Testis (tissue), 3 donors: ENCODE results near the gene NAV3. TPM values are rescaled to one million over a fixed set of nuclear protein-coding genes. Genes with fewer than 3 reads are reported as not detected.
A peak's percentile ranks its signal among the peaks of the same experiment; 100 is the strongest.

Experiments used
- DNase-seq: peaks from one replicate; pipeline ENCODE4 v3.0.0-alpha.2; 2019
- H3K27ac ChIP-seq, 2 donors: fragments of 200-600 bp; sonication (generic); one replicate each; pipeline ENCODE4 v1.5.1; 2019
- H3K27me3 ChIP-seq: fragments of 200-600 bp; sonication (generic); one replicate; pipeline ENCODE4 v1.5.1; 2019
- H3K36me3 ChIP-seq: fragments of 200-600 bp; sonication (generic); one replicate; pipeline ENCODE4 v1.5.1; 2017; ENCODE audit warnings: low read depth; ENCODE audit errors: missing control alignments
- H3K4me1 ChIP-seq: fragments of 200-600 bp; sonication (generic); one replicate; pipeline ENCODE4 v1.5.1; 2019
- H3K4me3 ChIP-seq, 2 donors: fragments of 200-600 bp; sonication (generic); one replicate each; pipeline ENCODE4 v1.5.1; 2017 to 2019
- H3K9me3 ChIP-seq: fragments of 200-600 bp; sonication (generic); one replicate; pipeline ENCODE4 v1.5.1; 2017
- POLR2A ChIP-seq: fragments of 450-650 bp; IDR thresholded peaks from one replicate; pipeline ENCODE4 v1.6.1; 2017; ENCODE audit warnings: antibody characterized with exemption, mild to moderate bottlenecking, moderate library complexity
- WGBS, 2 donors: methylation state at CpG; one replicate each; pipeline ENCODE4 v1.1.5; 2018; 5-methylcytosine and 5-hydroxymethylcytosine counted together
- intact Hi-C: fragments of 100-400 bp; cut with DNase I; formaldehyde crosslinking; loops from one replicate; pipeline ENCODE4 v1.15.1; 2023; ENCODE audit warnings: low total_unique reads
- polyA plus RNA-seq: library from polyadenylated mRNA; stranded (reverse); fragments of 350-450 nt; fragmentation: Illumina TruSeq; extraction: RNeasy Lipid Tissue Mini Kit (QIAGEN cat#74804); gene quantifications from one replicate; pipeline ENCODE4 v1.2.3, GENCODE V29; 2014; ENCODE audit warnings: low read depth, low replicate concordance; ENCODE audit not compliant: insufficient read depth
- total RNA-seq, 2 donors: library from RNA; depleted of rRNA; stranded (reverse); fragments of >200 nt; gene quantifications; one replicate each; pipeline ENCODE4 v1.2.3, GENCODE V29; 2016
- TF ChIP-seq, protein P1 (sequence below), 3 experiments: fragments of 450-650 bp in 2 of 3; fragments of 200-600 bp in 1 of 3; sonication (generic) in 1 of 3; IDR thresholded peaks; one replicate each; pipeline ENCODE4 v1.5.1; 2016 to 2019; ENCODE audit warnings: antibody characterized with exemption in 3 of 3, mild to moderate bottlenecking in 2 of 3, moderate library complexity in 1 of 3

NAV3 gene
- total and polyA plus RNA-seq, 3 donors from 2014 or later = 6.4 to 21.9 (median 20.0) TPM

DNA sequence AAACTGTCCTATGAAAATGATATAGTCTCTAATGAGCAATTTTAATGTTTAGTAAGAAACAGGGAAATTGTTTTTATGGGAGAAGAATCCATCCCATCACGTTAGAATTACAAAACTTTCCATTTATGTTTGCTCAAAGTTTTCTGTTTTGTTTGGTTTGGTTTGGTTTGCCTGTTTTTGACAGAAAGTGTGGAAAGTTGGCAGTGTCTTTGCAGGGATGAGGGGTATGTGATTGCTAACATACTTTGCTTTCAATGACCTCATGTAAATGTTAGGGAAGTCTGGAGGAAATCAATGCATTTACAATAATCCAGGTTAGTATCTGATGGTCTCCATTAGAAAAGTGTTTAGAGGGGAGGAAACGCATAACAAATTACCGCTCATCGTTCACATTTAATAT, 12.3 kb upstream of the NAV3 start:
- H3K27me3 ChIP-seq = no peaks in the 10 kb centered on the region
- 84 to 89% methylated on average over 4 of the region's 4 CpGs for WGBS, 2 donors
- H3K27ac ChIP-seq = no peak overlapping the region
- DNase-seq = no peak
- no peak for TF ChIP-seq POLR2A
- TF ChIP-seq, protein P1, sequence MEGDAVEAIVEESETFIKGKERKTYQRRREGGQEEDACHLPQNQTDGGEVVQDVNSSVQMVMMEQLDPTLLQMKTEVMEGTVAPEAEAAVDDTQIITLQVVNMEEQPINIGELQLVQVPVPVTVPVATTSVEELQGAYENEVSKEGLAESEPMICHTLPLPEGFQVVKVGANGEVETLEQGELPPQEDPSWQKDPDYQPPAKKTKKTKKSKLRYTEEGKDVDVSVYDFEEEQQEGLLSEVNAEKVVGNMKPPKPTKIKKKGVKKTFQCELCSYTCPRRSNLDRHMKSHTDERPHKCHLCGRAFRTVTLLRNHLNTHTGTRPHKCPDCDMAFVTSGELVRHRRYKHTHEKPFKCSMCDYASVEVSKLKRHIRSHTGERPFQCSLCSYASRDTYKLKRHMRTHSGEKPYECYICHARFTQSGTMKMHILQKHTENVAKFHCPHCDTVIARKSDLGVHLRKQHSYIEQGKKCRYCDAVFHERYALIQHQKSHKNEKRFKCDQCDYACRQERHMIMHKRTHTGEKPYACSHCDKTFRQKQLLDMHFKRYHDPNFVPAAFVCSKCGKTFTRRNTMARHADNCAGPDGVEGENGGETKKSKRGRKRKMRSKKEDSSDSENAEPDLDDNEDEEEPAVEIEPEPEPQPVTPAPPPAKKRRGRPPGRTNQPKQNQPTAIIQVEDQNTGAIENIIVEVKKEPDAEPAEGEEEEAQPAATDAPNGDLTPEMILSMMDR (IDR thresholded peaks at IDR 0.05) = no peak
- intact Hi-C loops = no loop called here
- no peaks in the 10 kb centered on the region for H3K9me3 ChIP-seq
- no peak overlapping the region for H3K4me3 ChIP-seq
- no peaks in the 10 kb centered on the region for H3K4me1 ChIP-seq
- H3K36me3 ChIP-seq = no peaks in the 10 kb centered on the region

GRCh38 chr12:77821699-77822203, 8.9 kb upstream of the NAV3 start:
- WGBS, 2 donors = 42 to 48% methylated on average over 2 of the region's 2 CpGs
- H3K4me1 ChIP-seq = no peaks in the 10 kb centered on the region
- no peak for DNase-seq
- H3K27me3 ChIP-seq = no peaks in the 10 kb centered on the region
- H3K9me3 ChIP-seq = no peaks in the 10 kb centered on the region
- H3K36me3 ChIP-seq = no peaks in the 10 kb centered on the region
- H3K27ac ChIP-seq = no peak overlapping the region
- intact Hi-C loops = no loop called here
- H3K4me3 ChIP-seq = no peak overlapping the region
- TF ChIP-seq POLR2A = no peak
- TF ChIP-seq, protein P1 (IDR thresholded peaks at IDR 0.05) = no peak

DNA sequence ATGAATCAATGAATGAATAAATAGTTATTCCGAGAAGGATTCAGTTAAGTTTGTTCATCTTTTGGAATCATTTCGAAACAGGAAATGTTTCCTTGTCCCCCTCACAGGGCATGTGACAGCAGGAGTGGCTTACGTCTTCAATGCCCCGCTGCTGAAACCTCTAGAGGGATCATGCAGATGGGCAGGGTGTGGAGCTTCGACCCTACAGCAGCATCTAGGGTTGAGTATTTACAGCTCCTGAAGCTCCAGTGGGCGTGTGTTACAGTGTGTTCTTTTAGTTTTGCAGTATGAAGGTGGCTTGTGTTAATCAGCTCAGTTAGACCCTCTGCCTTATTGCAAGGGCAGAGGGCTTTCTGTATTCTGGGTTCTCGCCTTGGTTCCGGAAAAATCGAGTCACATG, 2.6 kb downstream of the NAV3 start:
- intact Hi-C loops = no loop called here
- Histone ChIP-seq H3K27me3 (no peaks in the 10 kb centered on the region), H3K4me3 (peak overlapping the region; percentile 21 to 29), H3K9me3 (no peaks in the 10 kb centered on the region), H3K36me3 (no peaks in the 10 kb centered on the region), H3K27ac (no peak overlapping the region), H3K4me1 (peaks cover 4% of the 10 kb centered on the region)
- no peak for TF ChIP-seq POLR2A
- TF ChIP-seq, protein P1 (IDR thresholded peaks at IDR 0.05) = no peak
- peak; percentile 23 for DNase-seq
- 24 to 52% methylated on average over 9 of the region's 9 CpGs for WGBS, 2 donors

DNA sequence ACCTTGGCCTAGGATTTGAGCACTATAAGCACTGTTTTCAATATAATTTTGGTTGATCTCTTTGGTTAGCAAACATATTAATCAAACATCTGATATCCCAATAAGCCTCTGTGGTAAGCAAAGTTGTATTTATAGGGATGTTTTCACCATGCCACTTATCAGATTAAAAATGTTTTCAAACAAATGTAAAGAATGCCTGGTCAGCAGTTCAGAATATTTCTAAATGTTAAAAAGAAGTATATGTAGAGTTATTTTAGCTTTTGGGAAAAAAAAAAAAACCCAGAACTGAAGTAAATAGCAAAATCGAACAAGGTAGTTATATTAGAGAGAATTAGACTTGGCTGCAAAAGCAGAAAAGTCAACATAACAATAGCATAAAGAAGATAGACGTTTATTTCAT, 3.9 kb downstream of the NAV3 start:
- H3K4me3 ChIP-seq = no peak overlapping the region
- H3K4me1 ChIP-seq = peaks cover 4% of the 10 kb centered on the region
- H3K27ac ChIP-seq = no peak overlapping the region
- no peaks in the 10 kb centered on the region for H3K36me3 ChIP-seq
- TF ChIP-seq POLR2A = no peak
- TF ChIP-seq, protein P1 (IDR thresholded peaks at IDR 0.05) = no peak
- intact Hi-C loops = no loop called here
- H3K9me3 ChIP-seq = no peaks in the 10 kb centered on the region
- WGBS, 2 donors = 59 to 66% methylated on average over 2 of the region's 2 CpGs
- H3K27me3 ChIP-seq = no peaks in the 10 kb centered on the region
- DNase-seq = no peak

DNA sequence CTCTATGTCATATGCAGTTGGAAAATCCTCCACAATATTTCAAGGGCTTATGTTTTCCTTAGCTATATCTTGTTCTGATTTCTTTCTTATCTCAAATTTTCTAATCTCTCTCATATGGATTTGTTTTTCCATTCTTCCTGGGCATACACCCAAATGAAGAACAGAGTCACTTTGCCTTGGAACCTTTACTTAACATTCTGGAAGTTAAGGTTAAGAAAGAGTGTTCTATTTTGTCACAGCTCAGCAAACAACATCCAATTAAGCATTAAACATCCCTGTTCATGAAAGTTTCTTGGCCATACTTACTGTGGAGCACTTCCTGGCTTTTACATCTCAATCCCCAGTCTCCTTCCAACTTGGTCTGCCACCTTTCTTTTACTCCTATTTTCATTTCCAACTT, 5.3 kb downstream of the NAV3 start:
- Histone ChIP-seq H3K9me3 (no peaks in the 10 kb centered on the region), H3K4me3 (no peak overlapping the region), H3K27me3 (no peaks in the 10 kb centered on the region), H3K36me3 (no peaks in the 10 kb centered on the region), H3K27ac (peak overlapping the region in 1 of 2 donors; percentile 16), H3K4me1 (peaks cover 4% of the 10 kb centered on the region)
- intact Hi-C loops = no loop called here
- TF ChIP-seq POLR2A = no peak
- no peak for DNase-seq
